Measurements from ENCODE around the gene DHX58.

DNA sequence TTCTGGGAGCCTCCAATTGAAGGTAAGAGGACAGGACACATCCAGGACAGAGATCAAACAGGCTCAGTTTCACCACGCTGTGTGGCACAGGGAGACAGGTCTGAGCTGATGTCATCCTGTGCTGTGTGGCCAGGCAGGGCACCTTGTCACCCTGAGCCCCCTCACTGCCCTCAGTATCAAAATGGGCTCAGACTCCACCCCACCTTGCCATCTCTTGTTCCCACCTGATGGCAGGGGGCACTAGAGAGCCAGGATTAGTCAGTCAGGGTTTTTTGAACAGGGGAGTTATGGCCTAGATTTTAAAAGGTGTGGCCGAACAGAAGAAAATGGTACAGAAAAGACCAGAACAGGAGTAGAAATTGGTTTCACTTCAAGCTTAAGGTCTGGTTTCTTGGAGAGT, 6.0 kb upstream of the DHX58 start:
- TF ChIP-seq, protein P1, sequence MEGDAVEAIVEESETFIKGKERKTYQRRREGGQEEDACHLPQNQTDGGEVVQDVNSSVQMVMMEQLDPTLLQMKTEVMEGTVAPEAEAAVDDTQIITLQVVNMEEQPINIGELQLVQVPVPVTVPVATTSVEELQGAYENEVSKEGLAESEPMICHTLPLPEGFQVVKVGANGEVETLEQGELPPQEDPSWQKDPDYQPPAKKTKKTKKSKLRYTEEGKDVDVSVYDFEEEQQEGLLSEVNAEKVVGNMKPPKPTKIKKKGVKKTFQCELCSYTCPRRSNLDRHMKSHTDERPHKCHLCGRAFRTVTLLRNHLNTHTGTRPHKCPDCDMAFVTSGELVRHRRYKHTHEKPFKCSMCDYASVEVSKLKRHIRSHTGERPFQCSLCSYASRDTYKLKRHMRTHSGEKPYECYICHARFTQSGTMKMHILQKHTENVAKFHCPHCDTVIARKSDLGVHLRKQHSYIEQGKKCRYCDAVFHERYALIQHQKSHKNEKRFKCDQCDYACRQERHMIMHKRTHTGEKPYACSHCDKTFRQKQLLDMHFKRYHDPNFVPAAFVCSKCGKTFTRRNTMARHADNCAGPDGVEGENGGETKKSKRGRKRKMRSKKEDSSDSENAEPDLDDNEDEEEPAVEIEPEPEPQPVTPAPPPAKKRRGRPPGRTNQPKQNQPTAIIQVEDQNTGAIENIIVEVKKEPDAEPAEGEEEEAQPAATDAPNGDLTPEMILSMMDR (IDR thresholded peaks at IDR 0.05; ENCODE audit: low read depth, low read length), result peak; percentile 74
- TF ChIP-seq EZH2phosphoT487 (IDR thresholded peaks at IDR 0.05; ENCODE audit: low read depth), result no peak
